PC-9 (cell line): Measurements from ENCODE around the gene CSNK2A1.

Source experiments
- EZH2 ChIP-seq: fragments of 200-600 bp; sonication (generic); IDR thresholded peaks from 2 replicates; pipeline ENCODE4 v1.8.0; 2017; ENCODE audit warnings: antibody characterized with exemption, low read depth
- TF ChIP-seq, protein P1 (sequence below): fragments of 200-600 bp; sonication (generic); conservative IDR thresholded peaks from 2 replicates; pipeline ENCODE4 v1.6.1; 2017; ENCODE audit warnings: mixed run types, antibody characterized with exemption, mild to moderate bottlenecking, moderate library complexity

DNA sequence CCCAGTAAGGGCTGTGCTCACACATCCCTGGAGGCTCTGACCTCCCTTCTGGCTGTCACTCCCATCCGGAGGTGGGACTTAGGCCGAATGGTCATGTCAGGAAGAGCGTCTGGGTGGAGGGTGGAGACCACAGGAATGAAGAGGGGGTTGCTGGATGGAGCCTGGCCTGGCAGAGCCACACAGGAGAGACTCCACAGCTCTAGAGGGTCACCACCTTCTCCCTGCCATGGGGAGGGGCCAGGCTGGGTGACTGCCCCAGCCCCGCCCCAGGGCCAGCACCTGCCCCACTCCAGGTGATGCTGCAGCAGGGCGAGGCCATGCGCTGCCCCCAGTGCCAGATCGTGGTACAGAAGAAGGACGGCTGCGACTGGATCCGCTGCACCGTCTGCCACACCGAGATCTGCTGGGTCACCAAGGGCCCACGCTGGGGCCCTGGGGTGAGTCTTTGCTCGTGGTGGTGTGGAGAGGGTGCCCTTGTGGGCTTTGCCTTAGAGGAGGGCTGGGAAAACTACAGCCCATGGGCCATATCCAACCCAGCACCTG lies 114.9 kb downstream of the CSNK2A1 start:
- TF ChIP-seq, protein P1, sequence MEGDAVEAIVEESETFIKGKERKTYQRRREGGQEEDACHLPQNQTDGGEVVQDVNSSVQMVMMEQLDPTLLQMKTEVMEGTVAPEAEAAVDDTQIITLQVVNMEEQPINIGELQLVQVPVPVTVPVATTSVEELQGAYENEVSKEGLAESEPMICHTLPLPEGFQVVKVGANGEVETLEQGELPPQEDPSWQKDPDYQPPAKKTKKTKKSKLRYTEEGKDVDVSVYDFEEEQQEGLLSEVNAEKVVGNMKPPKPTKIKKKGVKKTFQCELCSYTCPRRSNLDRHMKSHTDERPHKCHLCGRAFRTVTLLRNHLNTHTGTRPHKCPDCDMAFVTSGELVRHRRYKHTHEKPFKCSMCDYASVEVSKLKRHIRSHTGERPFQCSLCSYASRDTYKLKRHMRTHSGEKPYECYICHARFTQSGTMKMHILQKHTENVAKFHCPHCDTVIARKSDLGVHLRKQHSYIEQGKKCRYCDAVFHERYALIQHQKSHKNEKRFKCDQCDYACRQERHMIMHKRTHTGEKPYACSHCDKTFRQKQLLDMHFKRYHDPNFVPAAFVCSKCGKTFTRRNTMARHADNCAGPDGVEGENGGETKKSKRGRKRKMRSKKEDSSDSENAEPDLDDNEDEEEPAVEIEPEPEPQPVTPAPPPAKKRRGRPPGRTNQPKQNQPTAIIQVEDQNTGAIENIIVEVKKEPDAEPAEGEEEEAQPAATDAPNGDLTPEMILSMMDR = no peak
- no peak for TF ChIP-seq EZH2
